Right lobe of liver (tissue), 4 donors: ENCODE results near the gene PTPRN2.

Experiments used
- POLR2A ChIP-seq: fragments of 450-650 bp; IDR thresholded peaks from one replicate; pipeline ENCODE4 v1.6.1; 2017; ENCODE audit warnings: antibody characterized with exemption, mild to moderate bottlenecking
- TF ChIP-seq, protein P1 (sequence below), 4 donors: fragments of 200-600 bp in 3 of 4; fragments of 450-650 bp in 1 of 4; IDR thresholded peaks; one replicate each; pipeline versions ENCODE4 v1.5.1 to v1.8.0; 2016 to 2022; ENCODE audit warnings: antibody characterized with exemption in 4 of 4, mild to moderate bottlenecking in 2 of 4
- donor health status: DM: no; HTN: no; CAD: no.
- donor health status: DM: no; HTN: no; CAD: no.
- donor health status: DM: no; HTN: yes; CAD: no.

GRCh38 chr7:158562517-158562916 is 25.1 kb downstream of the PTPRN2 start:
- TF ChIP-seq, protein P1, sequence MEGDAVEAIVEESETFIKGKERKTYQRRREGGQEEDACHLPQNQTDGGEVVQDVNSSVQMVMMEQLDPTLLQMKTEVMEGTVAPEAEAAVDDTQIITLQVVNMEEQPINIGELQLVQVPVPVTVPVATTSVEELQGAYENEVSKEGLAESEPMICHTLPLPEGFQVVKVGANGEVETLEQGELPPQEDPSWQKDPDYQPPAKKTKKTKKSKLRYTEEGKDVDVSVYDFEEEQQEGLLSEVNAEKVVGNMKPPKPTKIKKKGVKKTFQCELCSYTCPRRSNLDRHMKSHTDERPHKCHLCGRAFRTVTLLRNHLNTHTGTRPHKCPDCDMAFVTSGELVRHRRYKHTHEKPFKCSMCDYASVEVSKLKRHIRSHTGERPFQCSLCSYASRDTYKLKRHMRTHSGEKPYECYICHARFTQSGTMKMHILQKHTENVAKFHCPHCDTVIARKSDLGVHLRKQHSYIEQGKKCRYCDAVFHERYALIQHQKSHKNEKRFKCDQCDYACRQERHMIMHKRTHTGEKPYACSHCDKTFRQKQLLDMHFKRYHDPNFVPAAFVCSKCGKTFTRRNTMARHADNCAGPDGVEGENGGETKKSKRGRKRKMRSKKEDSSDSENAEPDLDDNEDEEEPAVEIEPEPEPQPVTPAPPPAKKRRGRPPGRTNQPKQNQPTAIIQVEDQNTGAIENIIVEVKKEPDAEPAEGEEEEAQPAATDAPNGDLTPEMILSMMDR (IDR thresholded peaks at IDR 0.05) = no peak
- TF ChIP-seq POLR2A = no peak
